H1 (cell line): Measurements from ENCODE around the gene SEZ6L. TPM values are rescaled to one million over a fixed set of nuclear protein-coding genes. Genes with fewer than 3 reads are reported as not detected.

Experiments
- CTCF ChIA-PET: fragments of 300-600 bp; sonication (Branson Sonifier 250); formaldehyde crosslinking; loops from one replicate; lab custom pipeline; 2021; ENCODE audit not compliant: partially characterized antibody; lab: Charles Lee
- POLR2A ChIA-PET: fragments of 300-600 bp; sonication (Branson Sonifier 250); formaldehyde crosslinking; loops from one replicate; lab custom pipeline; 2021; ENCODE audit warnings: inconsistent platforms; ENCODE audit not compliant: partially characterized antibody; lab: Charles Lee
- DNase-seq, 2 experiments: peaks; one replicate each; pipeline versions ENCODE4 v3.0.0 to v3.0.0-alpha.2; 2010 to 2022; ENCODE audit warnings: low spot score in 2 of 2, low read depth in 1 of 2, mixed read lengths in 1 of 2
- FAIRE-seq: peaks from 2 replicates; lab custom pipeline; 2011; peaks lifted over from hg19 to GRCh38; lab: Jason Lieb, UNC
- H2AFZ ChIP-seq: 2 replicates; pipeline ENCODE4 v1.8.1; 2012; ENCODE audit warnings: low read length, inconsistent platforms
- H2AK5ac ChIP-seq: 2 replicates; pipeline ENCODE4 v1.6.1; 2013; ENCODE audit warnings: low read depth, low read length
- H2BK120ac ChIP-seq: replicated peaks from 2 replicates; pipeline ENCODE3; 2013; ENCODE audit warnings: low read depth, low read length, inconsistent platforms
- H2BK12ac ChIP-seq: 2 replicates; pipeline ENCODE4 v1.6.1; 2013; ENCODE audit warnings: low read depth, low read length
- H2BK15ac ChIP-seq: 2 replicates; pipeline ENCODE4 v1.6.1; 2013; ENCODE audit warnings: low read length
- H2BK20ac ChIP-seq: 2 replicates; pipeline ENCODE4 v1.6.1; 2013; ENCODE audit warnings: low read length
- H2BK5ac ChIP-seq: 2 replicates; pipeline ENCODE4 v1.6.1; 2013; ENCODE audit warnings: low read depth, low read length
- H3K14ac ChIP-seq: 2 replicates; pipeline ENCODE4 v1.6.1; 2013; ENCODE audit warnings: inconsistent platforms; ENCODE audit not compliant: insufficient read length
- H3K18ac ChIP-seq: 2 replicates; pipeline ENCODE4 v1.6.1; 2013; ENCODE audit warnings: low read length; ENCODE audit errors: extremely low read depth
- H3K23ac ChIP-seq: 2 replicates; pipeline ENCODE4 v1.6.1; 2013; ENCODE audit warnings: inconsistent platforms; ENCODE audit not compliant: insufficient read length
- H3K23me2 ChIP-seq: 2 replicates; pipeline ENCODE4 v1.6.1; 2013; ENCODE audit warnings: low read depth, low read length
- H3K27ac ChIP-seq: 2 replicates; pipeline ENCODE4 v1.6.1; 2011; ENCODE audit warnings: low read depth, low read length, inconsistent platforms
- H3K27me3 ChIP-seq, 4 experiments: replicated peaks in 1 of 4; 1 replicate in 1 of 4; 2 replicates in 3 of 4; pipeline versions ENCODE4 v1.6.1 to v1.8.1; 2011 to 2013; ENCODE audit warnings: low read length in 3 of 4, mild to moderate bottlenecking in 3 of 4, inconsistent platforms in 2 of 4, mixed read lengths in 2 of 4, moderate library complexity in 1 of 4; ENCODE audit not compliant: control insufficient read depth in 3 of 4, insufficient read depth in 3 of 4; ENCODE audit errors: extremely low read depth in 1 of 4
- H3K36me3 ChIP-seq, 4 experiments: 2 replicates each; pipeline versions ENCODE4 v1.6.1 to v1.8.1; 2011 to 2013; ENCODE audit warnings: mild to moderate bottlenecking in 4 of 4, low read length in 3 of 4, moderate library complexity in 2 of 4, control low read depth in 1 of 4, inconsistent platforms in 1 of 4; ENCODE audit not compliant: insufficient read depth in 4 of 4, control insufficient read depth in 2 of 4
- H3K4ac ChIP-seq: replicated peaks from 2 replicates; pipeline ENCODE3; 2013; ENCODE audit warnings: low read length, low read depth, mixed read lengths, inconsistent platforms; ENCODE audit not compliant: insufficient read length
- H3K4me1 ChIP-seq, 4 experiments: replicated peaks in 1 of 4; 1 replicate in 1 of 4; 2 replicates in 3 of 4; pipeline versions ENCODE4 v1.6.1 to v1.8.1; 2011 to 2013; ENCODE audit warnings: low read length in 3 of 4, inconsistent platforms in 2 of 4, mixed read lengths in 1 of 4; ENCODE audit not compliant: insufficient read depth in 4 of 4, control insufficient read depth in 3 of 4
- H3K4me2 ChIP-seq, 2 experiments: 2 replicates each; pipeline versions ENCODE4 v1.6.1 to v1.8.1; 2011 to 2013; ENCODE audit warnings: low read depth in 2 of 2, low read length in 2 of 2, control low read depth in 1 of 2, inconsistent platforms in 1 of 2, mild to moderate bottlenecking in 1 of 2; ENCODE audit not compliant: insufficient read depth in 1 of 2
- H3K4me3 ChIP-seq, 4 experiments: fragments of 200-600, 300-600 bp in 1 of 4; sonication (generic), shearing (Covaris generic), sonication (Bioruptor Twin) in 1 of 4; 2 replicates each; pipeline versions ENCODE4 v1.5.1 to v1.8.1; 2011 to 2016; ENCODE audit warnings: low read length in 4 of 4, low read depth in 3 of 4, control low read depth in 2 of 4, inconsistent platforms in 2 of 4, mild to moderate bottlenecking in 2 of 4, mixed read lengths in 1 of 4, moderate library complexity in 1 of 4; ENCODE audit not compliant: insufficient read depth in 2 of 4; ENCODE audit errors: extremely low read depth in 1 of 4
- H3K56ac ChIP-seq: replicated peaks from 2 replicates; pipeline ENCODE3; 2013; ENCODE audit warnings: low read depth, mild to moderate bottlenecking, mixed read lengths, low read length, inconsistent platforms; ENCODE audit not compliant: insufficient read length
- H3K79me1 ChIP-seq: 2 replicates; pipeline ENCODE4 v1.6.1; 2013; ENCODE audit warnings: low read depth, low read length, control low read depth
- H3K79me2 ChIP-seq, 2 experiments: 2 replicates each; pipeline versions ENCODE4 v1.6.1 to v1.8.1; 2012 to 2013; ENCODE audit warnings: low read length in 2 of 2, mild to moderate bottlenecking in 2 of 2, inconsistent platforms in 1 of 2; ENCODE audit not compliant: insufficient read depth in 2 of 2, control insufficient read depth in 1 of 2
- H3K9ac ChIP-seq, 4 experiments: replicated peaks in 1 of 4; 1 replicate in 1 of 4; 2 replicates in 3 of 4; pipeline versions ENCODE4 v1.6.1 to v1.8.1; 2011 to 2013; ENCODE audit warnings: low read depth in 3 of 4, low read length in 3 of 4, control low read depth in 2 of 4, mild to moderate bottlenecking in 2 of 4, moderate library complexity in 2 of 4, inconsistent platforms in 1 of 4; ENCODE audit errors: extremely low read depth in 1 of 4
- H3K9me3 ChIP-seq, 2 experiments: 2 replicates each; pipeline versions ENCODE4 v1.6.1 to v1.8.1; 2012 to 2013; ENCODE audit warnings: mild to moderate bottlenecking in 2 of 2, moderate library complexity in 2 of 2, control low read depth in 1 of 2, inconsistent platforms in 1 of 2, low read depth in 1 of 2, low read length in 1 of 2, mixed read lengths in 1 of 2; ENCODE audit not compliant: insufficient read depth in 2 of 2
- H4K20me1 ChIP-seq, 2 experiments: replicated peaks in 1 of 2; 2 replicates each; pipeline versions ENCODE3 to v1.8.1; 2011 to 2013; ENCODE audit warnings: inconsistent platforms in 2 of 2, low read length in 2 of 2, mild to moderate bottlenecking in 1 of 2; ENCODE audit not compliant: insufficient read depth in 2 of 2, control insufficient read depth in 1 of 2
- H4K5ac ChIP-seq: 2 replicates; pipeline ENCODE4 v1.6.1; 2013; ENCODE audit warnings: low read length, low read depth, mixed read lengths, inconsistent platforms; ENCODE audit not compliant: insufficient read length
- H4K8ac ChIP-seq: 2 replicates; pipeline ENCODE4 v1.8.0; 2013; ENCODE audit warnings: mild to moderate bottlenecking, moderate library complexity, low read length, inconsistent platforms; ENCODE audit not compliant: insufficient read depth; ENCODE audit errors: extremely low read depth
- H4K91ac ChIP-seq: replicated peaks from 2 replicates; pipeline ENCODE3; 2013; ENCODE audit warnings: low read length, mixed read lengths, inconsistent platforms; ENCODE audit not compliant: insufficient read length
- KDM5A ChIP-seq: fragments of 200-600 bp; IDR thresholded peaks from 2 replicates; pipeline ENCODE4 v1.7.1; 2012; ENCODE audit warnings: mild to moderate bottlenecking, low read length, inconsistent platforms, mixed read lengths
- NRF1 ChIP-seq: IDR thresholded peaks from 2 replicates; pipeline ENCODE4 v1.6.1; 2011; ENCODE audit warnings: mild to moderate bottlenecking, low read depth, low read length, improper control_type of control experiment
- TEAD4 ChIP-seq: IDR thresholded peaks from 2 replicates; pipeline ENCODE4 v1.6.1; 2012; ENCODE audit warnings: low read depth, low read length, inconsistent platforms, mixed read lengths
- YY1 ChIP-seq: IDR thresholded peaks from 2 replicates; pipeline ENCODE4 v1.6.1; 2011; ENCODE audit warnings: low read depth, mild to moderate bottlenecking, low read length
- WGBS, 2 experiments: shearing (Covaris generic) in 1 of 2; methylation state at CpG; one replicate each; pipeline versions ENCODE4 v1.1.6 to v1.1.7; 2013 to 2015; ENCODE audit warnings: low lambda C conversion rate in 2 of 2, mixed read lengths in 2 of 2, inconsistent platforms in 1 of 2, low coverage in 1 of 2, missing lambda C conversion rate in 1 of 2; ENCODE audit not compliant: insufficient replicate concordance in 2 of 2, insufficient coverage in 1 of 2, insufficient read length in 1 of 2; ENCODE audit errors: extremely low coverage in 1 of 2, missing lambda C conversion rate in 1 of 2; 5-methylcytosine and 5-hydroxymethylcytosine counted together
- polyA plus RNA-seq, 7 experiments: library from polyadenylated mRNA; depleted of rRNA in 3 of 7; stranded (reverse) in 5 of 7; unstranded in 2 of 7; fragments of >200 nt in 5 of 7; fragments of 200-250 nt in 2 of 7; gene quantifications; 1 replicate in 5 of 7; 2 replicates in 1 of 7; 4 replicates in 1 of 7; pipeline versions ENCODE4 v1.2.1 to v1.2.3, GENCODE V29; 2011 to 2013; ENCODE audit warnings: missing spikeins in 2 of 7, mixed read lengths in 2 of 7
- total RNA-seq: library from RNA; stranded (reverse); fragmentation: NEBNext Ultra II Directional; extraction: Animal tissue kit (Norgen Biotek cat#: 25700); gene quantifications from 2 replicates; pipeline ENCODE4 v1.2.1, GENCODE V29; 2021

SEZ6L gene
- total and polyA plus RNA-seq, 2 of the 8 experiments (the other 6 are each of a cell fraction or from before 2014, with no cell fraction given): 0.06 to 0.33 TPM

GRCh38 chr22:26273011-26273675 lies 103.9 kb downstream of the SEZ6L start:
- H2BK5ac ChIP-seq: no peak overlapping the region
- POLR2A ChIA-PET: no interaction called here
- DNase-seq (no peak), FAIRE-seq (no peak)
- H4K5ac ChIP-seq: no peak overlapping the region
- no peak overlapping the region for H3K14ac ChIP-seq
- no peak overlapping the region for H3K4me2 ChIP-seq
- no peak overlapping the region for H3K4ac ChIP-seq
- H3K36me3 ChIP-seq: no peaks in the 10 kb centered on the region
- H4K91ac ChIP-seq: no peak overlapping the region
- H3K56ac ChIP-seq: no peak overlapping the region
- H3K23me2 ChIP-seq: no peaks in the 10 kb centered on the region; the same call in 1 of the 2 replicates
- H4K20me1 ChIP-seq: no peaks in the 10 kb centered on the region
- no peak overlapping the region for H4K8ac ChIP-seq
- H2BK20ac ChIP-seq: no peak overlapping the region
- H3K27me3 ChIP-seq: peaks cover 0 to 2% (median 0%) of the 10 kb centered on the region in 4 experiments; a peak in 1 of 7 replicates
- no peak overlapping the region for H3K4me3 ChIP-seq
- peaks cover 0 to 5% (median 1%) of the 10 kb centered on the region in 4 experiments; a peak in 4 of 7 replicates for H3K4me1 ChIP-seq
- no peaks in the 10 kb centered on the region for H3K79me2 ChIP-seq
- H2BK120ac ChIP-seq: no peak overlapping the region
- 76% methylated on average over 12 of the region's 12 CpGs; no CpG with 5 or more reads in 1 of the 2 experiments for WGBS, 2 experiments
- H3K23ac ChIP-seq: no peak overlapping the region
- no peak overlapping the region for H3K27ac ChIP-seq
- H2AFZ ChIP-seq: no peak overlapping the region
- no peaks in the 10 kb centered on the region for H3K79me1 ChIP-seq
- no peak overlapping the region for H3K18ac ChIP-seq
- no peak overlapping the region for H2BK12ac ChIP-seq
- no peaks in the 10 kb centered on the region for H3K9me3 ChIP-seq
- H2AK5ac ChIP-seq: no peak overlapping the region
- H2BK15ac ChIP-seq: no peak overlapping the region
- CTCF ChIA-PET: interaction anchor here (0.6 to 2.2 kb wide), 5 partner anchors 10 to 445 kb away, joined by 3 to 6 read pairs (median 3); no protein-coding TSS in a partner anchor
- no peak overlapping the region; a peak in 1 of 7 replicates for H3K9ac ChIP-seq
- TF ChIP-seq KDM5A (no peak), YY1 (no peak), TEAD4 (no peak), NRF1 (no peak)
